Suprapubic skin (tissue), 4 donors: ENCODE measurements around the gene PPP2R5B.

Experiments used
- CTCF ChIP-seq, 2 donors: fragments of 200-600 bp in 1 of 2; fragments of 450-650 bp in 1 of 2; sonication (generic) in 1 of 2; IDR thresholded peaks; one replicate each; pipeline ENCODE4 v1.5.1; 2016 to 2019; ENCODE audit warnings: antibody characterized with exemption in 2 of 2, mild to moderate bottlenecking in 1 of 2, moderate library complexity in 1 of 2
- EP300 ChIP-seq: sonication (generic); formaldehyde crosslinking; IDR thresholded peaks from one replicate; pipeline ENCODE4 v1.6.1; 2017; ENCODE audit warnings: antibody characterized with exemption
- POLR2A ChIP-seq, 2 donors: fragments of 450-650 bp; IDR thresholded peaks; one replicate each; pipeline ENCODE4 v1.6.1; 2017; ENCODE audit warnings: antibody characterized with exemption in 2 of 2, mild to moderate bottlenecking in 2 of 2, moderate library complexity in 2 of 2
- POLR2AphosphoS5 ChIP-seq, 3 donors: sonication (generic); formaldehyde crosslinking; IDR thresholded peaks; one replicate each; pipeline ENCODE4 v1.6.1; 2017; ENCODE audit warnings: antibody characterized with exemption in 3 of 3

GRCh38 chr11:64892838-64893193 is 31.7 kb upstream of the PPP2R5B start:
- no peak for TF ChIP-seq POLR2A (IDR thresholded peaks at IDR 0.05)
- no peak for TF ChIP-seq CTCF (IDR thresholded peaks at IDR 0.05)
- TF ChIP-seq POLR2AphosphoS5 (IDR thresholded peaks at IDR 0.05): no peak
- no peak for TF ChIP-seq EP300
